ENCODE data around the gene DNAI1.

GRCh38 chr9:34547960-34548611 is 89.5 kb downstream of the DNAI1 start:
- TF ChIP-seq CTCF (IDR thresholded peaks at IDR 0.05) (peak; percentile 83 to 91 (median 88)), POLR2A (IDR thresholded peaks at IDR 0.05) (no peak)
